ENCODE measurements around the gene NDFIP2. TPM values are rescaled to one million over a fixed set of nuclear protein-coding genes. Genes with fewer than 3 reads are reported as not detected.
"Not testable (repeated sequence)": the region's sequence is repeated elsewhere in the genome, so short reads cannot be mapped to it uniquely, and the experiment has no call there.

The NDFIP2 gene
- total and polyA plus RNA-seq, 2 experiments from 2014 or later = 28.3 to 28.7 TPM

- DNase-seq (ENCODE audit: low spot score); H3K36me3 ChIP-seq (ENCODE audit: insufficient read depth); H3K27me3 Mint-ChIP-seq (ENCODE audit: insufficient read depth, low read depth, poor library complexity); H3K27ac ChIP-seq (ENCODE audit: low read depth); H3K4me1 ChIP-seq (ENCODE audit: insufficient read depth); H3K4me1 Mint-ChIP-seq; H3K4me3 ChIP-seq; H3K79me2 ChIP-seq (replicated peaks; ENCODE audit: insufficient read depth); H3K9me3 Mint-ChIP-seq; H3K36me3 Mint-ChIP-seq (ENCODE audit: low read depth); H3K4me3 Mint-ChIP-seq; H3K4me2 ChIP-seq; H3K9me2 ChIP-seq (ENCODE audit: insufficient read depth); H4K20me1 ChIP-seq (replicated peaks; ENCODE audit: insufficient read depth); H2AFZ ChIP-seq; H3K27ac Mint-ChIP-seq; ATAC-seq; H3K27me3 ChIP-seq (ENCODE audit: insufficient read depth); H3F3A ChIP-seq (replicated peaks; ENCODE audit: low read depth): not testable (repeated sequence)
- peak in 1 of 2 experiments; percentile 10; a peak in 1 of 4 replicates for TF ChIP-seq CTCF (conservative IDR thresholded peaks at IDR 0.05; ENCODE audit: low read depth in 2 of 2)
Measured at GRCh38 chr13:79600146-79600545, 119.2 kb downstream of the NDFIP2 start.

GRCh38 chr13:79602936-79603335, 122.0 kb downstream of the NDFIP2 start:
- Histone ChIP-seq H3K79me2 (replicated peaks; ENCODE audit: insufficient read depth) (no peaks in the 10 kb centered on the region), H3K4me1 (ENCODE audit: insufficient read depth) (no peaks in the 10 kb centered on the region), H3K9me2 (ENCODE audit: insufficient read depth) (peaks cover 3% of the 10 kb centered on the region; the same call in 1 of the 2 replicates), H3F3A (replicated peaks; ENCODE audit: low read depth) (no peaks in the 10 kb centered on the region), H3K36me3 (ENCODE audit: insufficient read depth) (no peaks in the 10 kb centered on the region), H3K27ac (ENCODE audit: low read depth) (no peak overlapping the region), H3K4me3 (no peak overlapping the region), H3K4me2 (no peak overlapping the region), H3K27me3 (ENCODE audit: insufficient read depth) (no peaks in the 10 kb centered on the region), H2AFZ (no peak overlapping the region), H4K20me1 (replicated peaks; ENCODE audit: insufficient read depth) (no peaks in the 10 kb centered on the region)
- H3K4me3 Mint-ChIP-seq = no peak overlapping the region
- TF ChIP-seq ZNF462 (CRISPR knock-in tag; IDR thresholded peaks at IDR 0.05) = no peak
- no peak for TF ChIP-seq CTCF (conservative IDR thresholded peaks at IDR 0.05; ENCODE audit: low read depth in 2 of 2)
- TF ChIP-seq EZH2phosphoT487 (IDR thresholded peaks at IDR 0.05; ENCODE audit: unreplicated experiment) = no peak
- TF ChIP-seq NANOG (IDR thresholded peaks at IDR 0.05; ENCODE audit: borderline replicate concordance) = no peak
- no peak for TF ChIP-seq CREB1 (CRISPR knock-in tag; IDR thresholded peaks at IDR 0.05; ENCODE audit: low read depth)
- H3K36me3 Mint-ChIP-seq (ENCODE audit: low read depth) = no peaks in the 10 kb centered on the region
- DNase-seq (ENCODE audit: low spot score) (no peak), ATAC-seq (no peak)
- no peak overlapping the region for H3K27ac Mint-ChIP-seq
- no peaks in the 10 kb centered on the region; the same call in 2 of the 3 replicates for H3K9me3 Mint-ChIP-seq
- H3K4me1 Mint-ChIP-seq = no peaks in the 10 kb centered on the region
- no peaks in the 10 kb centered on the region for H3K27me3 Mint-ChIP-seq (ENCODE audit: insufficient read depth, low read depth, poor library complexity)

Measured in GM23338 (cell line).